ENCODE data around the gene FFAR3. TPM values are rescaled to one million over a fixed set of nuclear protein-coding genes. Genes with fewer than 3 reads are reported as not detected.
A peak's percentile ranks its signal among the peaks of the same experiment; 100 is the strongest.

Gene FFAR3
- total and polyA plus RNA-seq, 2 of the 13 experiments (the other 11 are each of a cell fraction or from before 2014, with no cell fraction given), result not detected

GRCh38 chr19:35388277-35389054 is 30.2 kb downstream of the FFAR3 start (continued):
- TF ChIP-seq ZNF710 (CRISPR knock-in tag; IDR thresholded peaks at IDR 0.05; ENCODE audit: borderline replicate concordance), result 0 out of 2 replicates have a peak, but pooled peaks have one; percentile 33
- TF ChIP-seq TEAD3 (CRISPR knock-in tag; optimal IDR thresholded peaks at IDR 0.05; ENCODE audit: borderline replicate concordance), result peak; percentile 53
- TF ChIP-seq KLF16 (CRISPR knock-in tag; IDR thresholded peaks at IDR 0.05), result 0 out of 4 replicates have a peak, but pooled peaks of 1 of the 2 experiments have one; percentile 23
- TF ChIP-seq TFE3 (CRISPR knock-in tag; IDR thresholded peaks at IDR 0.05), result peak; percentile 89
- TF ChIP-seq POGZ (CRISPR knock-in tag; IDR thresholded peaks at IDR 0.05), result peak; percentile 40; the same call in 1 of the 2 replicates
- TF ChIP-seq ATF3 (CRISPR knock-in tag; IDR thresholded peaks at IDR 0.05), result peak; percentile 49; the same call in 1 of the 2 replicates
- no peak for TF ChIP-seq NR2C2 (CRISPR knock-in tag; IDR thresholded peaks at IDR 0.05; ENCODE audit: borderline replicate concordance)
- TF ChIP-seq ELF3 (CRISPR knock-in tag; IDR thresholded peaks at IDR 0.05), result peak; percentile 39; the same call in 1 of the 2 replicates
- TF ChIP-seq HMG20A (CRISPR knock-in tag; IDR thresholded peaks at IDR 0.05; ENCODE audit: borderline replicate concordance), result peak; percentile 45; the same call in 1 of the 2 replicates
- TF ChIP-seq HNF4A (CRISPR knock-in tag; IDR thresholded peaks at IDR 0.05), result peak; percentile 45; the same call in 1 of the 2 replicates
- peak; percentile 74 for TF ChIP-seq PAXIP1 (CRISPR knock-in tag; conservative IDR thresholded peaks at IDR 0.05)
- no peak for TF ChIP-seq GTF2F1 (IDR thresholded peaks at IDR 0.05; ENCODE audit: low read length)
- TF ChIP-seq TCF7 (IDR thresholded peaks at IDR 0.05; ENCODE audit: low read depth), result peak; percentile 66
- no peak for TF ChIP-seq ZNF484 (CRISPR knock-in tag; IDR thresholded peaks at IDR 0.05; ENCODE audit: borderline replicate concordance, low read depth)
- TF ChIP-seq AHDC1 (CRISPR knock-in tag; IDR thresholded peaks at IDR 0.05; ENCODE audit: borderline replicate concordance), result peak; percentile 28; the same call in 1 of the 2 replicates
